ENCODE results near the gene G2E3. TPM values are rescaled to one million over a fixed set of nuclear protein-coding genes. Genes with fewer than 3 reads are reported as not detected.

Gene G2E3
- total RNA-seq (1 to 10 TPM; 5.2 to 9.5 (median 7.0) TPM), polyA plus RNA-seq (1 to 10 TPM; 1.9 to 3.9 TPM)

- Histone ChIP-seq H3K9me3 (no peaks in the 10 kb centered on the region), H3K4me1 (peaks cover 0 to 9% (median 8%) of the 10 kb centered on the region in 3 donors), H3K27ac (peak within 1 kb of the TSS; percentile 50 to 81 (median 67)), H3K4me3 (peak within 1 kb of the TSS; percentile 74 to 91 (median 80)), H3K27me3 (no peaks in the 10 kb centered on the region), H3K36me3 (no peaks in the 10 kb centered on the region)
- 0% methylated on average over 62 of the region's 62 CpGs for WGBS, 2 donors
- ATAC-seq: peak; percentile 100
- no peak for FAIRE-seq
- intact Hi-C loops (cut with DNase I): no loop called here
- DNase-seq: peak; percentile 86 to 94 (median 88)
- TF ChIP-seq CTCF (IDR thresholded peaks at IDR 0.05): no peak
Observed at GRCh38 chr14:30558675-30559555, at the start of gene G2E3. G2E3 (plus strand) TSS chr14:30559158; CDS start chr14:30581080, 21,922 bp downstream.

- Histone ChIP-seq H3K36me3 (no peaks in the 10 kb centered on the region), H3K9me3 (no peaks in the 10 kb centered on the region), H3K4me3 (no peak overlapping the region), H3K27ac (no peak overlapping the region), H3K27me3 (no peaks in the 10 kb centered on the region), H3K4me1 (peaks cover 0 to 7% (median 5%) of the 10 kb centered on the region in 3 donors)
- DNase-seq (no peak), FAIRE-seq (no peak), ATAC-seq (no peak)
- 91 to 92% methylated on average over 2 of the region's 2 CpGs for WGBS, 2 donors
- no peak for TF ChIP-seq CTCF (IDR thresholded peaks at IDR 0.05)
- intact Hi-C loops (cut with DNase I): loop anchor here in 1 of 3 donors (10.0 kb wide), 1 partner anchor 143 kb away; no protein-coding TSS in a partner anchor
Observed at GRCh38 chr14:30517737-30518136, 41.2 kb upstream of the G2E3 start.

GRCh38 chr14:30518867-30519560 is 39.9 kb upstream of the G2E3 start:
- Histone ChIP-seq H3K9me3 (no peaks in the 10 kb centered on the region), H3K36me3 (no peaks in the 10 kb centered on the region), H3K4me3 (no peak overlapping the region), H3K4me1 (peaks cover 0 to 7% (median 5%) of the 10 kb centered on the region in 3 donors), H3K27ac (no peak overlapping the region), H3K27me3 (no peaks in the 10 kb centered on the region)
- DNase-seq (no peak), FAIRE-seq (no peak), ATAC-seq (no peak)
- intact Hi-C loops (cut with DNase I): loop anchor here in 1 of 3 donors (10.0 kb wide), 1 partner anchor 144 kb away; no protein-coding TSS in a partner anchor
- WGBS, 2 donors: 81 to 82% methylated on average over 4 of the region's 4 CpGs
- TF ChIP-seq CTCF (IDR thresholded peaks at IDR 0.05): no peak

GRCh38 chr14:30519961-30520360 is 39.0 kb upstream of the G2E3 start:
- no peaks in the 10 kb centered on the region for H3K36me3 ChIP-seq
- no peak overlapping the region for H3K27ac ChIP-seq
- FAIRE-seq: no peak
- peaks cover 0 to 7% (median 5%) of the 10 kb centered on the region in 3 donors for H3K4me1 ChIP-seq
- ATAC-seq: no peak
- intact Hi-C loops (cut with DNase I): loop anchor here in 1 of 3 donors (10.0 kb wide), 1 partner anchor 145 kb away; no protein-coding TSS in a partner anchor
- no peaks in the 10 kb centered on the region for H3K9me3 ChIP-seq
- TF ChIP-seq CTCF (IDR thresholded peaks at IDR 0.05): no peak
- DNase-seq: no peak
- H3K4me3 ChIP-seq: no peak overlapping the region
- H3K27me3 ChIP-seq: no peaks in the 10 kb centered on the region
- WGBS, 2 donors: 91 to 94% methylated on average over 1 of the region's 1 CpG
